HG03354 (cell line): Measurements from ENCODE around the gene FBXL19.
A peak's percentile ranks its signal among the peaks of the same experiment; 100 is the strongest.
"Not testable (repeated sequence)": the region's sequence is repeated elsewhere in the genome, so short reads cannot be mapped to it uniquely, and the experiment has no call there.

ENCODE experiments used
- ATAC-seq: cut with Tn5 transposase; IDR thresholded peaks from one replicate; pipeline ENCODE4 v1.9.1; 2021; ENCODE audit warnings: mild to moderate bottlenecking; ENCODE audit not compliant: unreplicated experiment, poor library complexity, severe bottlenecking

FBXL19 gene

DNA sequence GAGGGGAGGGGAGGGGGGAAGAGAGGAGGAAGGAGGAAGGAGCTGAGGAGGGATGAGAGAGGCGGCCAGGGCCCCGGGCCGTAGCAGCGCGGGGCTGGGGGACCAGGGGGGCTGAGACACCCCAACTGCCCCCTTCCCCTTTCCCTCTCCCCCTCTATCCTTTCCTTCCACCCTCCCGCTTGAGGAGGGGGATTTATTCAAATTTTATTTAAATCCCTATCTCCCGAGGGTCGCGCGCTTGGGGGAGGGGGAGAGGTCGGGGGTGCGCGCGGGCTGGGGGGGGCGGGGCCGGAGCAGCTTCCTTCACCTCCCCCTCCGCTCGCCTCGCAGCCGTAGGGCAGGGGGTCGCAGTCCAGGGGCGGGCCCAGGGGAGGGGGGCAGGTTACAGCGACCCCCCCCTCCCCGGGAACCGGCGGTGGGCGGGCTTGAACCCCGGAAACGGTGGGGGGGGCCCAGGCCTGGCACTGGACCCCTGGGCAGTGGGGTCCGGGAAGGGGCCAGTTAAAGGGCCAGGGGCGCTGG lies at the start of gene FBXL19:
Gene FBXL19, plus strand, starts transcription at position 19 of the 522 bp plus-strand sequence. CDS start 2,183 bp downstream, outside the sequence.
- ATAC-seq = no peak

GRCh38 chr16:30874244-30874820 lies 49.0 kb upstream of the FBXL19 start:
- no peak for ATAC-seq

DNA sequence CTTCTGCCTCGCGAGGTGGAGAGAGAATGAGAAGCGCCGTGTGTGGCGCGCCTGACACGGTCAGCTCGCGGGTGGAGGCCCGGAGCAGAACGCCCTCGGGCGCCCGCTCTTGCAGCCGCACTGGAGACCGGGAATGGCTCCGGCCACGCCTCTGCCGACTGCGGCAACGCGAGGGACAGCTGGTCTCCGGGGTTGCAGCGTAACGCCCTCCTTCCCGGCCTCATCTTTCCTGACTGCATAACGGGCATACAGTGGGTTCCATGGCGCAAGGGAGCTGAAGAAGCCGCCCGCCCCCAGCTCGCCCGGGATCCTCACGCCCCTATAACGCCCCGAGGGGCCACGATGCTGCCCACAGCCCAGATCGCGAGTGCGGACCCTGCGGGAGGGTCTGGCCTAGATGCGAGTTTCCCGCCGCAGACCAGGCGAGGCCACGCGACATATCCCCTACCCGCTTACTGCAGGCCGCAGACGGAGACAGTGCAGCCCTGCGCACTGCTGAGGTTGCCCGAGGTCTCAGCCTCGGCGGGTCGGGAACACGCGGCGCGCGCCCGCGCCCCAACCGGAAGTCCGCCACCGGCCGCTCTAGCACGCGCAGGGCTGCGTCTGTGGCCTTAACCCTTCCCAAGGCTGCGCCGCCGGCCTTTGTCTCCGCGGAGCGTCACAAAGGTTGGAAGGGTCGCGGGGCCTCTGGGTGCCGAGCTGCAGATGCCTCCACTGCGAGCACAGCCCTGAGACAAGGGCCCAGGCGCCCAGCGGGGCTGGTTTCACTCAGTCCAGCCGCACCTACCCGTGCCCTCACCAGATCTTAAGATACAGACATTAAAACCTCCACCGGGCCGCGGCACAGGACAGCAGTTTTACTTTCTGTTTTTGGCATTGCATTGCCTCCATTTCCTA lies 48.3 kb upstream of the FBXL19 start:
- ATAC-seq = peak; percentile 86

GRCh38 chr16:30875871-30876801 lies 47.2 kb upstream of the FBXL19 start:
- peak; percentile 31 for ATAC-seq

GRCh38 chr16:30876867-30877266 lies 46.5 kb upstream of the FBXL19 start:
- no peak for ATAC-seq

GRCh38 chr16:30882429-30883310 lies 40.7 kb upstream of the FBXL19 start:
- no peak for ATAC-seq

GRCh38 chr16:30884760-30885159 lies 38.6 kb upstream of the FBXL19 start:
- no peak for ATAC-seq

DNA sequence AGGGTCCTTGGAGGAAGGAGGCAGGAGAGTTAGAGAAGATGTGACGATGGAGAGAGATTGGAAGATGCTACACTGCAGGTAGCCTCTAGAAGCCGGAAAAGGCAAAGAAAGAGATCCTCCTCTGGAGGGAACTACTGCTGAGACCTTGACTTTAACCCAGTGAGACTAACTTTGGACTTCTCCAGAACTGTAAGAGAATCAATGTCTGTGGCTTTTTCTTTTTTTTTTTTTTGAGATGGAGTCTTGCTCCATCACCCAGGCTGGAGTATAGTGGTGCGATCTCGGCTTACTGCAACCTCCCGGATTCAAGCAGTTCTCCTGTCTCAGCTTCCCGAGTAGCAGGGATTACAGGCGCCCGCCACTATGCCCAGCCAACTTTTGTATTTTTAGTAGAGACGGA lies 38.2 kb upstream of the FBXL19 start:
- ATAC-seq = no peak

GRCh38 chr16:30886145-30886544 lies 37.2 kb upstream of the FBXL19 start:
- no peak for ATAC-seq

GRCh38 chr16:30887927-30888326 lies 35.4 kb upstream of the FBXL19 start:
- ATAC-seq = no peak

DNA sequence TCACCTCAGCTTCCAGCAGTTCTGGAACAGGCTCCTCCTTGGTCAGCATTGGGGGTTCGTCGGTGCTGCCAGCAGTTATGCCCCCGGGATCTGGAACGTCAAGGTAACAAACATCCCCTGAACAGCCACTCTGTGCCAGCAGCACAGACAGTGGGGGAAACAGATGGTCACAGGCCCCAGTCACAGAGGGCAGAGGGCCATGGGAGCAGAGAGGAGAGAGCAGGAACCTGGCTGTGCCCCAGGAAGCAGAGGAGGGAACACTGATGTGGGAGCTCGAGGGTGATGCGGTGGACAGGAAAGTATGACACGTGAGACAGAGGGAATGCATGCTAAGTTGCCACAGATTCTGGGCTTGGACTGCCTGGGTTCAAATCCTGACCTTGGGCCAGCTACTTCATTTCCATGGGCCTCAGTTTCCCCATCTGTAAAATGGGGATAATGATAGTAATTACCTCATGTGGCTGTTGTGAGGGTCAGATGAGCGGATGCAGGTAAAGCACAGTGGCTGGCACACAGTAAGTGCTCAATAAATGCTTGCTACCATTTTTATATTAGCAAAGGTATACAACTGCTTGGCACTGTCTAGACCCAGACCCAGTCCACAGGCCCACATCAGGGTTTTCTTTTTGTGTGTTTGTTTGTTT lies 34.4 kb upstream of the FBXL19 start:
- ATAC-seq = no peak

- no peak for ATAC-seq
These were observed 33.7 kb upstream of the FBXL19 start for GRCh38 chr16:30889721-30890120.

- ATAC-seq = not testable (repeated sequence)
These were observed 32.1 kb upstream of the FBXL19 start for GRCh38 chr16:30891043-30891823.

DNA sequence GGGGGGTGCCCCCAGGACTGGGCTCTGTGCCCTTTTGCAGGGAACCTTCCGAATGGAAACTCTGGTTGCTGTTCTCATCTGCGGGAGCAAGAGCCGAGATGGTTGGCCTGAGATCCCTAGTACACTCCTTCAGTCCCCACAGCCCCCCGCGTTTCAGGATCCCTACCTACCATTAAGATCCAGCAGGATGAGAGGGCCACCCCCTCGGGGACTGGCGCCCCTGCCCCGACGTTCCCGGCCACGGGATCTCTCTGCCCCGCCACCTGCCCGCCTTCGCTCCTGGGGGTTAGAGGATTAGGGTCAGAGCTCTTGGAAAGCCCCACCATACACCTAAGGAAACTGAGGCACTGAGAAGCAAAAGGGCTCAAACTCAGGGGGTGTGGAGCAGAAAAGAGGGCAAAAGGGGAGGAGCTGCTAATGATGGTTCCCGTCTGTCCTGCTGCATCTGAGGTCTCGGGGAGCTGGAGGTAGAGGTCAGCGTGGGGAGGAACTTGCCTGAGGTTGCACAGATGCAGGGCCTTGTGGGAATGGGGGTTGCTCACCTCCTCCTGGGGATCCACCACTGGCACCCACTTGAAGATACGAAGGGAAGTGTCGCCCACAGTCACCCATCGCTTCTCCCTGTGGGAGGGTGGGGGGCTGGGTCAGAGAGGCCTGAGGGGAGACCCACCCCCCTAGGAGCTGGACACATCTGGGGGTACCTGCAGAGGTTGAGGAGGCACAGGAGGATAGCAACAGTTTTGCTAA lies 30.5 kb upstream of the FBXL19 start:
- no peak for ATAC-seq

DNA sequence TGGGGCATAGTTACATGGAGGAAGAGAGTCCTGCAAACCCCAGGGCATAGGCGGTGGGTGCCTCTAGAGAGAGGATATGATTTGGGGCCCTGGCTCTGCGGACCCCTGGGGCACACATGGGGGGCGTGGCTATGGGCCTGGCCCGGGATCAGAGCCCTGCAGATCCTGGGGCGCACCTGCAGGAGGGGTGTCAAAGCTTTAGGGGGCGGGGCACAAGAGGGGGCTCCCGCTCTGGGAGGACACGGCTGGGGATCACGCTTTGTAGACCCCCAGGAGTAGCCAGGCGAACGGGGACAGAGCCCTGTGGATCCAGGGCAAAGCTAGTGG lies 30.0 kb upstream of the FBXL19 start:
- ATAC-seq = peak; percentile 7

DNA sequence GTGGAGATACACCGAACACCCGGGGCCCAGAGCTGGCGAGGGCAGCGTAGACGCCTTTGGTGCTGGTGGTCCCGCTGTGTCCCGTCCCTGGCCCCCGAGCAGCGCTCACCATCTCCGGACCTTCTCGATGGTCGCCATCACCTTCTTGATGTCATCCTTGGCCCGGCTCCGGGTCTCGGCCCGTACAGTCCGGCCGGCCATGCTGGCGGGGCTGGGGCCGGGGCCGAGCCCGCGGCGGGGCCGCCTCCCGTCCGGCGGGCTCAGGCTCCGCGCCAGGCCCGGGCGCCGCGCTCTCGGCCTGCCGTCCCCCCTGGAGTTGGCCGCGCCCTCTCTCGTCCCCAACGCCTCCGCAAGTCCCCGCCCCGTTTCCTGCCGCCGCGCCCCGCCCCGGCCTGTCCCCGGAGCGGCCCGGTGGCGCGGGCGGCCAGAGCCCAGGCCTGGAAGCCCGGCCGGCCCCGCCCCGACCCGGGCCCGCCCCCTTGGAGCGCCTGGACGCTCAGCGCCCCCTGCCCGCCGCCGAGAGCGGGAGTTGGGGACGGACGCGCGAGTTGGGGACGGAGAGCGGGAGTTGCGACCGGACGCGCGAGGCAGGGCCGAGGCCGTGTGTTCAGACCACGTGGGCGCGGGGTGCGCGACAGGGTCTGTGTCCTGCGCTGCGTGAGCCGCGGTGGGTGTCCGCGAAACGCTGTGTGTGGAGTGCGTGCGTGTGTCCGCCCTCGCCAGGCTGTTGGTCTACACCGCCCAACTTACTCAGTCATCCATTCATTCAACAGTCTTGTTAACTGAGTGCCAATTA lies 29.4 kb upstream of the FBXL19 start, which contains the start of gene BCL7C:
Gene BCL7C, minus strand, starts transcription at position 334 of the 796 bp plus-strand sequence. Its CDS starts 133 bp downstream, at position 201.
- peak; percentile 73 for ATAC-seq
